AG04449 (cell line): ENCODE results near the gene MAN2A2.
"Not testable (repeated sequence)": the region's sequence is repeated elsewhere in the genome, so short reads cannot be mapped to it uniquely, and the experiment has no call there.

Source experiments
- CTCF ChIA-PET: fragments of 350-600 bp; formaldehyde crosslinking; extraction: SDS; loops from one replicate; lab custom pipeline; 2021; ENCODE audit warnings: antibody characterized with exemption; lab: Yijun Ruan, JAX
- POLR2A ChIA-PET: fragments of 400-600, 350-600 bp; formaldehyde crosslinking; extraction: SDS; loops from one replicate; lab custom pipeline; 2020; ENCODE audit warnings: antibody characterized with exemption, inconsistent platforms; lab: Yijun Ruan, JAX
- DNase-seq: peaks from one replicate; pipeline ENCODE4 v3.0.0-alpha.2; 2010; ENCODE audit warnings: low read depth, low spot score
- H3K4me3 ChIP-seq: 2 replicates; pipeline ENCODE4 v1.5.1; 2011; ENCODE audit warnings: low read depth, mild to moderate bottlenecking, control low read depth, low read length
- CTCF ChIP-seq: IDR thresholded peaks from one replicate; pipeline ENCODE4 v1.5.1; 2011; ENCODE audit warnings: mild to moderate bottlenecking, moderate library complexity, low read length, control low read depth, inconsistent platforms; ENCODE audit not compliant: insufficient read depth; ENCODE audit errors: missing control alignments

MAN2A2 gene

DNA sequence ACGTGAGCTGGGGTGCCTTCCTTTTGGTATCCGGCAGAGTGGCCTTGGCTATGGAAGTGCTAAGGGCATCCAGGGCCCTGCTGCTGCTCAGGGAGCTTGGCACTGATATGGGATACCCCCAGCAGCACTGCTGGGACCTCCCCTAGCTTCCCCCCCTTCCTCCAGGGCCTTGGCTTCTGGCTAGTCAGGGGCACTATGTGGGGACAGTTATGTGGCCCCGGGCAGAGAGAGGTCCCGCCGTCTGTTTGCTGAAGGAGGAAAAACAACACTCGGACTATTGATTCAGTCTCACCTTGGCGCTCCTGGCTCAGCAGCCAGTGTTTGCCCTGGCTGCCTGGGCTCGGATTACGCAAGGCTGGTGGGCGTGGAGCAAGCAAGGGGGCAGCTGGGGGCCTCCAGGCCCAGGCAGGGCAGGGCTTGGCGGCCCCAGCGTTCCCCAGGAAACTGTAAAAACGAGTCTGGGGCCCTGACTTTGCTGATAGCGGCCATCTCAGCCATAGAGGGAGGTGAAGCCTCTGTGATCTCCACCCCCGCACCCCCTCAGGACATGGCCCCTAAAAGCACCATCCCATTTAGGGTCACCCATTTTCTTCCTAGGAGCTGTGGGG is 29.0 kb upstream of the MAN2A2 start:
- CTCF ChIA-PET: interaction anchor here (1.1 to 2.2 kb wide), 4 partner anchors 11 to 554 kb away, joined by 3 to 38 read pairs (median 4); partner anchors contain the start of gene FES
- no peak for TF ChIP-seq CTCF
- H3K4me3 ChIP-seq: no peak overlapping the region
- POLR2A ChIA-PET: interaction anchor here (0.6 kb wide), 1 partner anchor 30 kb away, joined by 3 read pairs; no protein-coding TSS in a partner anchor
- no peak for DNase-seq

DNA sequence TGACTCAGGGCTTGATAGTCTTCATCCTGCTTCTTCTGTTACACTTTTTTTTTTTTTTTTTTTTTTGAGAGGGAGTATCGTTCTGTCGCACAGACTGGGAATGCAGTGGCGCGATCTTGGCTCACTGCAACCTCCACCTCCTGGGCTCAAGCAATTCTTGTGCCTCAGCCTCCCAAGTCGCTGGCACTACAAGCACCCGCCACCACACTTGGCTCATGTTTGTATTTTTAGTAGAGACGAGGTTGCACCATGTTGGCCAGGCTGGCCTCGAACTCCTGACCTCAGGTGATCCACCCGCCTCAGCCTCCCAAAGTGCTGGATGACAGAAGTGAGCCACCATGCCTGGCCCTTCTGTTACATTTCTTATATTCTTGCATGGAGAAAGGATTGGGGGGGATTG is 28.1 kb upstream of the MAN2A2 start:
- DNase-seq, POLR2A ChIA-PET, H3K4me3 ChIP-seq: not testable (repeated sequence)
- CTCF ChIA-PET: interaction anchor here (1.1 to 2.2 kb wide), 2 partner anchors 10 to 28 kb away, joined by 4 to 38 read pairs; partner anchors contain the start of gene FES

GRCh38 chr15:90875549-90875981 is 27.5 kb upstream of the MAN2A2 start:
- no peak overlapping the region for H3K4me3 ChIP-seq
- CTCF ChIA-PET: interaction anchor here (1.0 to 1.6 kb wide), 2 partner anchors 10 to 20 kb away, joined by 4 to 13 read pairs; no protein-coding TSS in a partner anchor
- no peak for TF ChIP-seq CTCF
- DNase-seq: no peak
- POLR2A ChIA-PET: no interaction called here

DNA sequence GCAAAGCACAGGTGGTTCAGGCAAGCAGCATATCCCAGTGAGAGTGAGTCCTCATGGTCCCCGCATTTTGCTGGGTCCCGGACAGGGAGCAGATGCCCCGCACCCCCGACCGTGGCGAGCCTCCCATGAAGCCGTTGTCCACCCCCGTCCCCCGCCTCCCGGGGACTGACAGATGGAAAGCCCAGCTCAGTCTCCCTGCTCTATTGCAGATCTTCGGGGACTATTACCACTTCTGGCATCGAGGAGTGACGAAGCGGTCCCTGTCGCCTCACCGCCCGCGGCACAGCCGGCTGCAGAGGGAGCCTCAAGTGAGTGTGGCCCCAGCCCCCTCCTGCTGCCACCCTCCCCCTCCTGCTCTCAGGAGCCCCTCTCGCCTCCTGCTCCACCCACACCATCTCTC is 27.1 kb upstream of the MAN2A2 start:
- DNase-seq: no peak
- no peak overlapping the region for H3K4me3 ChIP-seq
- no peak for TF ChIP-seq CTCF
- ChIA-PET CTCF (interaction anchor here (1.0 to 1.6 kb wide), 2 partner anchors 10 to 20 kb away, joined by 4 to 13 read pairs; no protein-coding TSS in a partner anchor), POLR2A (no interaction called here)

DNA sequence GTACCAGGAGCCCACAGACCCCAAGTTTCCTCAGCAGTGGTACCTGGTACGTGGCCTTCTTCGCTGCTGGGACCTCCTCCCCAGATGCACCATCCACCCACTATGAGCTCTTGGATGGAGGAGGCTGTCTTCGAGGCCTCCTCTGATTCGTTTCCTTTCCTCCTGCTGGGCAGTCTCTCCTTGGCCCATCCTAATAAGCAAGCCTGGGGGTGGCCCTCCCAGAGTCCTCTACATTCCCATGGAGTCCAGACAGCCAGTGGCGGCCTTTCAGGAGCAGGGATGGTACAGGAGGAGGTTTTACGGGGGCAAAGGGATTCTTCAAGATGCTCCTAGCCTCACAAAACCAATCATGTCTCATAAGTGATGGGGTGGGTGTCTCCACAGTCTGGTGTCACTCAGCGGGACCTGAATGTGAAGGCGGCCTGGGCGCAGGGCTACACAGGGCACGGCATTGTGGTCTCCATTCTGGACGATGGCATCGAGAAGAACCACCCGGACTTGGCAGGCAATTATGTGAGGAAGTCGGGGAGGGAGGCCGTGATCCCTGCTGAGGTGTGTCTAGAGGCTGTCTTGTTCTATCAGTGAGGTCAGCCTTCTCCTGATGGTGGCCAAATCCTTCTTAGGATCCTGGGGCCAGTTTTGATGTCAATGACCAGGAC is 26.5 kb upstream of the MAN2A2 start:
- ChIA-PET CTCF (interaction anchor here (1.0 to 1.6 kb wide), 2 partner anchors 9 to 19 kb away, joined by 4 to 13 read pairs; no protein-coding TSS in a partner anchor), POLR2A (no interaction called here)
- no peak overlapping the region for H3K4me3 ChIP-seq
- TF ChIP-seq CTCF: no peak
- DNase-seq: no peak

DNA sequence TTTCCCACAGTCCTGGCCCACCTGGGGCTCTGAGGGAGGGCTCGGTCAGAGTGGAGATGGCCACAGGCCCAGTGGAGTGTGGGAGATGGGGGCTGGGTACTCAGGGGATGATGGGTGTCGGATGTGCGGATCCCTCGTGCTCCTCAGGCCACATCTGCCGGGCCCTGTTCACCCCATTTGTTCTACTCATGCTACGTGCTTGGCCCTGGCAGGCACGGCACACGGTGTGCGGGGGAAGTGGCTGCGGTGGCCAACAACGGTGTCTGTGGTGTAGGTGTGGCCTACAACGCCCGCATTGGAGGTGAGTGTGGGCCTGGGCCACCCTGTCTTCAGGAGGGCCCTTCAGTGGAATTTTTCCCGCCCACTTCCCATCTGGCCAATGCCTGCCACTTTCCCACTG is 25.8 kb upstream of the MAN2A2 start:
- no peak for TF ChIP-seq CTCF
- CTCF ChIA-PET: no interaction called here

More for the DNA sequence above, 25.8 kb upstream of the MAN2A2 start:
- H3K4me3 ChIP-seq: no peak overlapping the region
- DNase-seq: no peak
- POLR2A ChIA-PET: no interaction called here
